ENCODE results near the gene ERC2. TPM values are rescaled to one million over a fixed set of nuclear protein-coding genes. Genes with fewer than 3 reads are reported as not detected.
A peak's percentile ranks its signal among the peaks of the same experiment; 100 is the strongest.

ERC2 gene
- total RNA-seq, 6 donors from 2014 or later: 0.67 to 14.7 (median 1.3) TPM

GRCh38 chr3:56357266-56357665 lies 111.0 kb downstream of the ERC2 start:
- Histone ChIP-seq H3K9me3 (no peaks in the 10 kb centered on the region), H3K36me3 (no peaks in the 10 kb centered on the region), H3K27ac (no peak overlapping the region), H3K4me1 (no peaks in the 10 kb centered on the region), H3K4me3 (no peak overlapping the region), H3K27me3 (no peaks in the 10 kb centered on the region)
- WGBS, 2 donors: 54 to 80% methylated on average over 3 of the region's 3 CpGs
- TF ChIP-seq POLR2AphosphoS5 (IDR thresholded peaks at IDR 0.05): no peak
- TF ChIP-seq EP300 (IDR thresholded peaks at IDR 0.05): no peak
- TF ChIP-seq, protein P1, sequence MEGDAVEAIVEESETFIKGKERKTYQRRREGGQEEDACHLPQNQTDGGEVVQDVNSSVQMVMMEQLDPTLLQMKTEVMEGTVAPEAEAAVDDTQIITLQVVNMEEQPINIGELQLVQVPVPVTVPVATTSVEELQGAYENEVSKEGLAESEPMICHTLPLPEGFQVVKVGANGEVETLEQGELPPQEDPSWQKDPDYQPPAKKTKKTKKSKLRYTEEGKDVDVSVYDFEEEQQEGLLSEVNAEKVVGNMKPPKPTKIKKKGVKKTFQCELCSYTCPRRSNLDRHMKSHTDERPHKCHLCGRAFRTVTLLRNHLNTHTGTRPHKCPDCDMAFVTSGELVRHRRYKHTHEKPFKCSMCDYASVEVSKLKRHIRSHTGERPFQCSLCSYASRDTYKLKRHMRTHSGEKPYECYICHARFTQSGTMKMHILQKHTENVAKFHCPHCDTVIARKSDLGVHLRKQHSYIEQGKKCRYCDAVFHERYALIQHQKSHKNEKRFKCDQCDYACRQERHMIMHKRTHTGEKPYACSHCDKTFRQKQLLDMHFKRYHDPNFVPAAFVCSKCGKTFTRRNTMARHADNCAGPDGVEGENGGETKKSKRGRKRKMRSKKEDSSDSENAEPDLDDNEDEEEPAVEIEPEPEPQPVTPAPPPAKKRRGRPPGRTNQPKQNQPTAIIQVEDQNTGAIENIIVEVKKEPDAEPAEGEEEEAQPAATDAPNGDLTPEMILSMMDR (IDR thresholded peaks at IDR 0.05): no peak
- TF ChIP-seq POLR2A (IDR thresholded peaks at IDR 0.05): no peak
- no peak for ATAC-seq (ENCODE audit: low FRiP score in 2 of 2)
- DNase-seq: no peak

DNA sequence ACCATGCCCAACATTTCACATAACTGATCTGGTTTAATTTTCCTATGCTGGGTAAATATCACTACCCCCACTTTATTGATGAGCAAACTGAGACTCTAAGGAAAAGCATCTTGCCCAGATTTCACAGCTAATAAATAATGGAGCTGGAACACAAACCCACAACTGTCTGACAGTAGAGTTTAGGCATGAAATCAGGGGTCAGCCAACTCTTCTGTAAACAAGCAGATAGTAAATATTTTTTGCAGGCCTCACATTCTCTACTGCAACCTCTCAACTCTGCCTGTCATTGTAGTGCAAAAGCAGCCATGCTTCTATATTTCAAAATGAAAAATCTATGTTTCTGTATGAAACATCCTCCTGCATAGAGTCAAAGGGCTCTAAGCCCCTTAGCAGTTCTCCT lies 111.5 kb downstream of the ERC2 start:
- Histone ChIP-seq H3K27me3 (no peaks in the 10 kb centered on the region), H3K27ac (no peak overlapping the region), H3K9me3 (no peaks in the 10 kb centered on the region), H3K4me3 (no peak overlapping the region), H3K36me3 (no peaks in the 10 kb centered on the region), H3K4me1 (no peaks in the 10 kb centered on the region)
- ATAC-seq (ENCODE audit: low FRiP score in 2 of 2) (no peak), DNase-seq (no peak)
- TF ChIP-seq EP300 (IDR thresholded peaks at IDR 0.05) (no peak), POLR2A (IDR thresholded peaks at IDR 0.05) (no peak), POLR2AphosphoS5 (IDR thresholded peaks at IDR 0.05) (no peak)
- TF ChIP-seq, protein P1 (IDR thresholded peaks at IDR 0.05): no peak

- ATAC-seq (ENCODE audit: low FRiP score in 2 of 2): no peak
- WGBS, 2 donors: 73 to 84% methylated on average over 7 of the region's 7 CpGs
These were observed 112.6 kb downstream of the ERC2 start for GRCh38 chr3:56355570-56356185.

GRCh38 chr3:56351537-56351936 lies 116.7 kb downstream of the ERC2 start:
- H3K36me3 ChIP-seq: no peaks in the 10 kb centered on the region
- H3K9me3 ChIP-seq: no peaks in the 10 kb centered on the region
- no peaks in the 10 kb centered on the region for H3K4me1 ChIP-seq
- WGBS, 2 donors: 63 to 100% methylated on average over 1 of the region's 1 CpG
- TF ChIP-seq EP300 (IDR thresholded peaks at IDR 0.05) (no peak), POLR2A (IDR thresholded peaks at IDR 0.05) (no peak), POLR2AphosphoS5 (IDR thresholded peaks at IDR 0.05) (no peak)
- no peaks in the 10 kb centered on the region for H3K27me3 ChIP-seq
- no peak for DNase-seq
- ATAC-seq (ENCODE audit: low FRiP score in 2 of 2): no peak
- no peak overlapping the region for H3K4me3 ChIP-seq
- no peak overlapping the region for H3K27ac ChIP-seq

More at GRCh38 chr3:56355570-56356185, 112.6 kb downstream of the ERC2 start:
- Histone ChIP-seq H3K27me3 (no peaks in the 10 kb centered on the region), H3K27ac (no peak overlapping the region), H3K36me3 (no peaks in the 10 kb centered on the region), H3K9me3 (no peaks in the 10 kb centered on the region), H3K4me1 (no peaks in the 10 kb centered on the region), H3K4me3 (no peak overlapping the region)
- DNase-seq: no peak
- TF ChIP-seq EP300 (IDR thresholded peaks at IDR 0.05) (no peak), POLR2A (IDR thresholded peaks at IDR 0.05) (no peak), POLR2AphosphoS5 (IDR thresholded peaks at IDR 0.05) (no peak)
- TF ChIP-seq, protein P1 (IDR thresholded peaks at IDR 0.05): no peak

GRCh38 chr3:56347219-56347871 lies 120.9 kb downstream of the ERC2 start:
- no peaks in the 10 kb centered on the region for H3K36me3 ChIP-seq
- DNase-seq (peak in 1 of 2 donors; percentile 23), ATAC-seq (ENCODE audit: low FRiP score in 2 of 2) (peak in 1 of 2 donors; percentile 39)
- H3K27me3 ChIP-seq: no peaks in the 10 kb centered on the region
- 20 to 36% methylated on average over 5 of the region's 5 CpGs for WGBS, 2 donors
- no peaks in the 10 kb centered on the region for H3K9me3 ChIP-seq
- no peaks in the 10 kb centered on the region for H3K4me1 ChIP-seq
- H3K27ac ChIP-seq: no peak overlapping the region
- no peak overlapping the region for H3K4me3 ChIP-seq
- TF ChIP-seq, protein P1 (IDR thresholded peaks at IDR 0.05): peak in 1 of 6 experiments; percentile 16
- TF ChIP-seq EP300 (IDR thresholded peaks at IDR 0.05): no peak
- no peak for TF ChIP-seq POLR2AphosphoS5 (IDR thresholded peaks at IDR 0.05)
- TF ChIP-seq POLR2A (IDR thresholded peaks at IDR 0.05): no peak

All from upper lobe of left lung (tissue), 6 donors.